ENCODE results near the gene RGPD8.
A peak's percentile ranks its signal among the peaks of the same experiment; 100 is the strongest.
"Not testable (repeated sequence)": the region's sequence is repeated elsewhere in the genome, so short reads cannot be mapped to it uniquely, and the experiment has no call there.

RGPD8 gene

DNA sequence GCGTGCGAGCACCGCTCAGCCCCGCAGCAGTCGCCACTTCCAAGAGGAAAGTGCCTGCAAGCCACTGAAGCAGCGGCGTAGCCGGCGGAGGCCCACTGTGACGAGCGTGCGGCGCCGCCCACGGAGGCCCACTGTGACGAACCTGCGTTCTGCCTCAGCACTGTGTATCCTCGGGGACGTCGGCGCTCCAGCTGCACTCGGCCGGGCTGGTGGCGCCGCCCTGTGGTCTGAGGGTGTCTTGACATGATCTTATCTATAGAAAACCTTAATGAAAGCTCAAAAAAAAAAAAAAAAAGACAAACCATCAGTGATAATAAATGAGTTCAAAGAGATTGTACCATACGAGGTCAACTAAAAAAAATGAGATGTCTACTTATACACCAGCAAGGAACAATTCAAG lies at the start of gene RGPD8:
RGPD8 (minus strand) TSS at position 166 of the 400 bp plus-strand sequence. CDS start 192 bp downstream, outside the sequence.
- peak; percentile 80 for DNase-seq (ENCODE audit: low read depth)

DNA sequence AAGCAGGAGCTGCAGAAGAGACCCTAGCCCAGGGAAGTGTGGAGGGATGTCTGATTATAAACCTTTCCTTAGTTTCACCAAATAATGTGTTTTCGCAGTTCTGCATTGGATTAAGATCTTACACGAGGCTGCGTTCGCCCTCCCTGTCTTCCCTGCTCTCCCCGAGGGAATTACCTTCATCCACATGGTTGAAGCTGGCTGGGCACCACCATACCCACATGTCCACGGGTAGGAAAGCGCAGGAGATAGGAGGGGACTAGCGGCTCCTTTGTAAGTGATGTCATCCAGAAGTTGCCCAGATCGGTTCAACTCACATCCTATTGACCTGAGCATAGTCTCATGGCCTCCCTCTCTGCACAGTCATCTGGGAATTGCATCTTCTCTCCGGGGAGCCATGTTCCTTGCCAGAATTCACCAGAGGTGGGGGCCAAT lies 49.6 kb upstream of the RGPD8 start:
- DNase-seq (ENCODE audit: low read depth), result no peak

DNA sequence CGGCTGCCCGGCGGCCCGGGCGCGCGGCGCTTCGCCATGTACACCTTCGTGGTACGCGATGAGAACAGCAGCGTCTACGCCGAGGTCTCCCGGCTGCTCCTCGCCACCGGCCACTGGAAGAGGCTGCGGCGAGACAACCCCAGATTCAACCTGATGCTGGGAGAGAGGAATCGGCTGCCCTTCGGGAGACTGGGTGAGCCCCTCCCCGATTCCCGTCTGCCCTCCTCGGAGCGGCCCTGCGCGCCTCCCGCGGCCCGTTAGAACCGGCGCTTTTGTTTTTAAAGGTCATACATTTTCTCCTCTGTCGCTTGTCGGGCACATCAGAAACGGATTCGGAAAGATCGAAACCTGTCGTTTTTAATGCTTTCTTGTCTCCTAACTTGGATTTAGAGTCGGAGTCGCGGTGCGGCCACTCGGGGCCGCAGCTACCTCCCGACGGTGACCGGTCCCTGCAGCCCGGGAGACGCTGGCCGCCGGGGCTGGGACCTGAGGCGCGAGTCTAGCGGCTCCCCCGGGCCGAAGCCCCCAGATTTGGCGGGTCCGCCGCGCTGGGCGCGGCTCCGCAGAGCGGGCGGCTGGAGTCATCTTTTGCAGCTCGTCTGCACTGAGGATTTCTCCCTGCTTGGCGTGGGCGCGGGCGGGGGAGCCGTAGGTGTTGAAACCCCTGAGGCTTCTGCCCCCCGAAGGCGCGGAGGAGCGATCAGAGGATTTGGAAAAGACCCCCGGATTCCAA lies 49.0 kb upstream of the RGPD8 start:
- DNase-seq (ENCODE audit: low read depth), result no peak

DNA sequence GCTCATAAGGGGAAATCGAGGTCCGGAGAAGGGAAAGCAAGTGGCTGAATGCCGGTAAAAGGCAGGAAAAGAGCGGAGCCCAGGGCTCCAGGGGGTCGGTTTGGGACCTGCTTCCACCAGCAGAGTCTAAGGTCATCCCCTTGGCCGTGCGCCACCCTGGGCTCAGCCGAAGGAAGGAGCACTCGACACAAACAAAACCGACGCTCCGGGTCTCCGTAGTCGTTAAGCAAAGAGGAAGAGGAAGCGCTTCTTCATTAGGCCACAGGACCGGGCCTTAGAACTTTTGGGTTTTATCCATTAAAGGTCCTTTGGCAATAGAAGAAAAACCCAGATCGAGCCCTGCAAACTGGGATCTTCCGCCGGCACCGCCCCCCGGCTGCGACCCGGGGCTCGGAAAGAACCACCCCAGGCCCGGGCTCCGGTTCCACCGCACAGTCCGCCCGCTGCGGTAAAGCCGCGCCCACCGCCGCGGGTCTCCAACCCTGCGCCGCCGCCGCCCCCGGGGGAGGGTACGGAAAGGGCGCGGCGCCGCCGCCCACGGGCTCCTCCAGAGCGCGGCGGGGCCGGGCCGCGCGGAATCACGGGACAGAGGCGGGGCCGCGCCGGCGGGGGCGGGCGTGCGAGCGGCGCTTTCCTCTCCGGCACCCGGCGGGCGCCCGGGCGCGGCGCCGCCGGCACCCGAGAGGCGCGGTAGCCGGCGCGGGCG lies 48.2 kb upstream of the RGPD8 start, which contains the start of gene TTL:
TTL (plus strand) TSS at position 629 of the 706 bp plus-strand sequence. CDS start 189 bp downstream, outside the sequence.
- DNase-seq (ENCODE audit: low read depth), result no peak

DNA sequence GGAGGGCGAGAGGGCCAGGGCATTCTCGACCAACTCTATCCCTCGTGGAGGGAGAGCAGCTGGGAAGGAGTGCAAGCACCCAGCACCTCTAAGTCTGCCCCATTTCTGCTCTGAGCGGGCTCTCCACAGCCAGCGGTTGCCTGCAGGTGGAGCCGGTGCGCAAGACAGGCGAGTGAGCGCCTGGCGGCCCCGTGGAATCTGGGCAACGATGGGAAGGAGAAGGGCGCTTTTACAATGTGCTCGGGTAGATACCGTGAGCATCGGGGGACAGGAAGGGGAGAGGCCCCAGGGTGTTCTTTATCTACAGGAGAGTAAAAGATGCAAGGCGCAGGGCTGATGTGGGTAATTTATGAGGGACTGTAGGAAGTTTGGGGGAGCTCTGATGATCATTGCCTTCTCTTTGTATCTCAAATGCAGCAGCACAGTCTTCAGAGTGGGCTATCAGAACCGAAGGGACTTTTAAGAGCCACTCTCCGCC lies 47.6 kb upstream of the RGPD8 start:
- peak; percentile 60 for DNase-seq (ENCODE audit: low read depth)

DNA sequence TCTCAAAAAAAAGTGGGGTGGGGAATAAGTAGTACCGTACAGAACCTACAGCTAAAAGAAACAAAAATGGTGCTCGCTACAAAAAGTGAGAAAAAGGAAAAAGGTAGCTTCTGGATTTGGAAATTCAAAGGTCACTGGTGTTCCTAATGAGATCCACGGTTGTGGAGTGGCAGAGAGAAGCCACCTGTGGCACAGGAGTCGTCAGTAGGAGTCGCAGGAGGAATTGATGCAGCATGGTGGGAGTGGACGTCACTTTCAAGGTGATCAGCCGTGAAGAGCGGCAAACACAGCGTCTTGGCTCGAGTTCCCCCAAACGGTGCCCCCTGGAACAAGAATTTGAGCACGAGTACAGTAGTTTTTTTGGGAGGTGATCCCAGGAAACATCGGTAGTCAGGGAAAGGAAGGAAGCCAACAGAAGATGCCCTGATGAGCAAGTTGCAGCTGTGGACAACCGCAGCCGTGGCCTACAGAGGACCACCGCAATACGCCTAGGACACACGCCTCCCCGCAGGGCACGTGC lies 47.1 kb upstream of the RGPD8 start:
- no peak for DNase-seq (ENCODE audit: low read depth)

DNA sequence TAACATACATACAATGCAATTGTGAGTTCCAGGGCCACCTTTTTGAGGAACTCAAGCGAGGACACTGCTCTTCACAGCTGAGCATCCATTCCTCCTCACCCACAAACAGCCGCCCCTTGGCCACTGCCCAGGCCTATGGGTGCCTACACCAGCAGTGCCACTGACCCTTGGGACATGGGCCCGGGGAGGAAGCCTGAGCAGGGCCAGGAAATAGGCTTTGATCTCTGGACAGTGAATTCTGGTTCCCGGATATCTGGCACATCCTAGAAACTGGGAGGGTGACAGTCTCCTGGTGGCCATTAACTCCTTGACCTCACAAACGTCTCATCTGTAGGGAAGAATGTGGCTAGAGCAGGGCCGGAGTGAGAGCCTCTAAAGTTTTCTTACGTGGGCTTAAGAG lies 43.0 kb upstream of the RGPD8 start:
- no peak for DNase-seq (ENCODE audit: low read depth)

DNA sequence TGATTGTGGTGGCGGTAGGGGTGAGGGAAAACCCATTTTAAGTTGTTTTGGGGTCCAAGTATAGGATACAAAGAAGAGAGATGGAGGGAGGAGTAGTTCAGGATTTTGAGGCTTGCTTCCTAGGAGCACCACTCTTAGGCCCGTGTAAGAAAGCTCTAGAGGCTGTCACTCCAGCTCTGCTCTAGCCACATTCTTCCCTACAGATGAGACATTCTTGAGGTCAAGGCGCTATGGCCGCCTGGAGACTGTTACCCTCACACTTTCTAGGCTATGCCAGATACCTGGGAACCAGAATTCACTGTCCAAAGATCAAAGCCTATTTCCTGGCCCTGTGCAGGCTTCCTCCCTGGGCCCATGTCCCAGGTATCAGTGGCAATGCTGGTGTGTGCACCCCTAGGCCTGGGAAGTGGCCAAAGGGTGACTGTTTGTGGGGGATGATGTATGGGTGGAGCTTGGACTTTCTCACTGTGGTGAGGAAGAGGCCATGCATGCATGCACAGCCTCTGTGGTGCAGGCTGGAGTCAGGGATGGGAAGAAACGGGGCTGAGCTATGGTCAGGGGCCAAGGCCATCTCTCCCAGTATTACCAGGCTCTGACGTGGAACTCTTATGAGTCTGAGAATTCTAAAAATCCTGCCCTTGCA lies 41.5 kb upstream of the RGPD8 start:
- DNase-seq (ENCODE audit: low read depth), result no peak

DNA sequence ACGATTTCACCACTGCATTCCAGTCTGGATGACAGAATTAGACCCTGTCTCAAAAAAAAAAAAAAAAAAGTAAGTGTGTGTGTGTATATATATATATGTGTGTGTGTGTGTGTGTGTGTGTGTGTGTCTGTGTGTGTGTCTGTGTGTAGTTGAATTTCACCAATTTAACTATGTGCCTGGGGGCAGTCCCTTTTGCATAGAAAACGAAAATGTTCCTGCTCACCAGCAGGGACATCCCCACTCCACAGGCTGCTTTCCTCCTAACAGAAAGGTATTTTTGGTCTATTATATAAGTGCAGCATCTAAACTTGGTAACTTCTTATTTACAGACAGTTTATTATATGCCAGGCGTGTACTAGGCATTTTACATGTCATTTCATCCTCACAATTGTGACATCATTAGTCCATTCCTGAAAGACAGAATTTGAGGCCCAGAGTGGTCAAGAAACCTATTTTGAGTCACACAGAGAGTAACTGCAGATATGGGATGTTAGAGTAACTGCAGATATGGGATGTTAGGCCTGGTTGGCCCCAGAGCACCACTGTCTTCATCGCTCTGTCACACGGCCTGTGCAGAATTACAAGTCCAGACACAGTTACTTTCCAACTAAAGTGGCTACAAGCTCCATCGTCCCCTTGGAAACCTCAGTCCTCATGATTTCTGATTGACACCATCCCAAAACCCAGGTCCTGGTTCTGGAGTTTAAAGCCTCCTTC lies 39.3 kb upstream of the RGPD8 start:
- no peak for DNase-seq (ENCODE audit: low read depth)

DNA sequence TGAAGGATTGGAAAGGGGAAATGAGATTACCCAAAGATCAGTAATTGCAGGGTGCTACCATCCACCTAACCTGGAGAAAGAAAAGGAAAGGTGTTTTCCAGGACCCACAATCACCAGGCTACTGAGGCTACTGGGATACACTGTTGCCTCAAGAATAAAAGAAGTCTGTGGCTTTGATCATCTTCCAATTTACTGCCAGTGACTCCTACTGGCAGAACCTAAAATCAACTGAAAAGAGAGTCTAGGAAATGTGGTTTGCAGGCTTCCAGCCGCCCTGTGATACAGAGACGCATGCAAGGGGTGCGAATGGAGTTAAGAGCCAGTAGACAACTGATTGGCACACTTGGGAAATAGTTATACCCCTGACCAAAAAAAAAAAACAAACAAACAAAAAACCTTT lies 31.9 kb upstream of the RGPD8 start:
- no peak for DNase-seq (ENCODE audit: low read depth)

DNA sequence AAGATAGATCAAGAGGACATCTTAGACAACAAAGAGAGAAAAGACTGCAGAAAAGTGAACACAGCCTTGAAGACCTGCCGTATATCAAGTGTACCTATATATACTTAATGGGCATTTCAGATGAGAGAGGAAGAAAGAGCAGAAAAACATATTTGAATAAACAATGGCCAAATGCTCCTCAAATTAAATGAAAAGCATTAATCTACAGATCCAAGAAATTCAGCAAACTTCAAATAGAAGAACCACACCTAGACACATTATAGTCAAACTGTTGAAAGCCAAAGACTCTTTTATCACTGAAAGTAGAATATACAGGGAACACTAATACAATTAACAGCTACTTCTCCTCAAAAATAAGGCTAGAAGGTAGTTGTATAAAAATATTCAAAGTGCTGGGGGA lies 29.8 kb upstream of the RGPD8 start:
- DNase-seq (ENCODE audit: low read depth), result no peak

DNA sequence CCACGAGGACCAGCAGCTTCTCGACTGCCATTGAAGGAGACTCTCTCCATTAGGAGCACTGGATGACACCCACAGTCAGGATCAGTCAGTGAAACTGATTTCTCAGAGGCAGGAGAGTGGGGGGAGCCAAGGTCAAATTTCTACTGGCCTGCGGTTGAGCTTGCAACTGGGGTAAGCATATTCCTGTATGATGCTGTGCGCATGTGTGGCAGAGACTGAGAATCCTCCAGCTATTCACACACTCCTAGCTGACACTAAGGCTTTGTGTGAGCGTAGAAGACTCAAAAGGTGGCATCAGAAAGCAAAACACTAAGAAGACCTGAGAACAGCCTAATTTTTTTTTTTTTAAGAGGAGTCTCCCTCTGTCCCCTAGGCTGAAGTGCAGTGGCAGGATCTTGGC lies 28.7 kb upstream of the RGPD8 start:
- DNase-seq (ENCODE audit: low read depth), result no peak

DNA sequence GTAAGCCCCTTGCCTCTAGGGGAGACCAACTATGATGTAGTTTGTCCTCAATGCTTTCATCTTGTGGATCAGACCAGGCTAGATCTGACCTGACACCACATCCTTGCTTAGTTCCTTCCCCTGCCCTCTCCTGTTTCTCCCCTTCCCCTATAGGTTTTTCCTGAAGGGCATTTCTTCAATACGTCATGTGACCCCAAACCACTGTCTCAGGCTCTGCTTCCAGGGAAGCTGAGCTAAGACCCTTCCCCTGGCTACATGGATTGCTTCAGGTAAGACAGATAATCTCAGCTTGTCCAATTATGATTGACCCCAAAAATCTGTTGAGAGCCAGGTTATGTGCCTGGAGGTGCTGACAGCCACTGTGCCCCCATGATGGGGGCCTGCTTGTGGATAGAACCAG lies 25.9 kb upstream of the RGPD8 start:
- no peak for DNase-seq (ENCODE audit: low read depth)

DNA sequence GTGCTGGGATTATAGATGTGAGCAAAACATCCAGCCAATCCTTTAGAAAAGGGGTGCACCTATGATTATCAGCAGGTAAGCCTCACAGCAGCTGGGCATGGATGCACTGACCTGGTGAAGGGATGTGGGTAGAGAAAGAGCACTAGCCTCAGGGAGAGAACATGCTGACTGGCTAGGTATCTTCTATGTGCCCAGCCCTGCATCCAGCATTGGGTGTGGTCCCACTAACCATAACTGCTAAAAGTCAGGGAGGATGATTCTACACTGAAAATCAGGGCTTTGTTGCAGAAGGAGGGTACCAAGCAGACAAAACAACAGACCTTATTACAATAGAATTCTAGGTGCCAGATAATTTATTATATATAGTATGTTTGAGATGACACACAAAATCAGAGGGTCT lies 21.1 kb upstream of the RGPD8 start:
- DNase-seq (ENCODE audit: low read depth), result no peak

DNA sequence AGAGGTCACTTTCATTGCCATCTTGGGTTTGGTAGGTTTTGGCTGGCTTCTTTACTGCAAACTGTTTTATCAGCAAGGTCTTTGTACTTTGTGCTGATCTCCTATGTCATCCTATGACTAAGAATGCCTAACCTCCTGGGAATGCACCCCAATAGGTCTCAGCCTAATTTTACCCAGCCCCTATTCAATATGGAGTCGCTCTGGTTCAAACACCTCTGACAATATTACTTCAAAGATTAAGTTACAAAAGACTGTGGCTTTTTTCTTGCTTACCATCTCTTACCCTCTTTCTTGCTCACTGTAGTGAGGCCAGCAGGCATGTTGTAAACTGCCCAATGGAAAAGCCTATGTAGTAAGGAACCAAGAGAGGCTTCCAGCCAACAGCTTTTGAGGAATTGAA lies 17.9 kb upstream of the RGPD8 start:
- DNase-seq (ENCODE audit: low read depth), result no peak

DNA sequence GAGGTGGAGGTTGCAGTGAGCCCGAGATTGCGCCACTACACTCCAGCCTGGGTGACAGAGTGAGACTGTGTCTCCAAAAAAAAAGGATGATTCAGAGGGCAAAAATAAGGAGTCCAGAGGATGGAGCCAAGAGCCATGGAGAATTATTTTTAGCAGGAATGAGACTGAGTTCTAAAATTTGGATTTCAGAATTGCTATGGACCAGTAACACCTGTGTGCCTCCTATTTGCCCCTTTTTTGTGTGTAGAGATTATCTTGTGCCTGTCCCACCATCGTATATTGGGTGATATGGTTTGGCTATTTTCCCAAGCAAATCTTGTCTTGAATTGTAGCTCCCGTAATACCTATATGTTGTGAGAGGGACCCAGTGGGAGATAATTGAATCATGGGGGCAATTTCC lies 16.4 kb upstream of the RGPD8 start:
- no peak for DNase-seq (ENCODE audit: low read depth)

DNA sequence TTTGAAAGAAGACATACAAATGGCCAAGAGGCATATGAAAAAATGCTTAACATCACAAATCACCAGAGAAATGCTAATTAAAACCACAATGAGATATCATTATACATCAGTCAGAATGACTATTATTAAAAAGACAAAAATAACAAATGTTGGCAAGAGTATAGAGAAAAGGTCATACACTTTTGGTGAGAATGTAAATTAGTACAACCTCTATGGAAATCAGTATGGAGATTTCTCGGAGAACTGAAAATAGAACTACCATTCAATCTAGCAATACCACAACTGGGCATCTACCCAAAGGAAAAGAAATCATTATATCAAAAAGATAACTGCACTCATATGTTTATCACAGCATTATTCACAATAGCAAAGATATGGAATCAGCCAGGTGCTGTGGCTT lies 10.8 kb upstream of the RGPD8 start:
- not testable (repeated sequence) for DNase-seq (ENCODE audit: low read depth)

DNA sequence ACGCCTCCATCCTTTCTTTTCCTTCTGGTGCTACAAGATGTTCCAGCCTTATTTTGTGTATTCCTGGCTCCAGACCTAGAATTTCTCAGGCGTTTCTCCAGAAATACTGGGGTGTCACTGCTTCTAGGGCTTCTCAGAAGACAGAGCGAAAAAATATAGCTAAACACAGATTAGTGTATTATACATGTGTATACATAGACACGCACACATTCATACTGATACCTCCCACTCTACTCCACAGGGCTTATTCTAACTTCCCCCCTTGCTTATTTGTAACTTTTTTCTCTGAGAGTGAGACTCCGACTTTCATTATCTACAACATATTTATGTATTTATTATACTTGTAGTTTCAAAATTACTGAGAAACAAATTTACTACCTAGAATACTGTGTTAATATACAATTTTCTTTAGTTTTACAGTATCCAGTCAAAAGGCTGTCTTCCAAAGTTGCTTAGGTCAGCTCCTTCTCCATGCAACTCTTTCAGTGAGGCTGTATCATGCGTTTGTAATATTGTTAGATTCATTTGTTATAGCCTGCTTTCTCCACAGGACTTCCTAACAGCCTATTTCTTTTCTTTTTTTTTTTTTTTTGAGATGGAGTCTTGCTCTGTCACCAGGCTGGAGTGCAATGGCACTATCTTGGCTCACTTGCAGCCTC lies 5.3 kb upstream of the RGPD8 start:
- DNase-seq (ENCODE audit: low read depth), result not testable (repeated sequence)

DNA sequence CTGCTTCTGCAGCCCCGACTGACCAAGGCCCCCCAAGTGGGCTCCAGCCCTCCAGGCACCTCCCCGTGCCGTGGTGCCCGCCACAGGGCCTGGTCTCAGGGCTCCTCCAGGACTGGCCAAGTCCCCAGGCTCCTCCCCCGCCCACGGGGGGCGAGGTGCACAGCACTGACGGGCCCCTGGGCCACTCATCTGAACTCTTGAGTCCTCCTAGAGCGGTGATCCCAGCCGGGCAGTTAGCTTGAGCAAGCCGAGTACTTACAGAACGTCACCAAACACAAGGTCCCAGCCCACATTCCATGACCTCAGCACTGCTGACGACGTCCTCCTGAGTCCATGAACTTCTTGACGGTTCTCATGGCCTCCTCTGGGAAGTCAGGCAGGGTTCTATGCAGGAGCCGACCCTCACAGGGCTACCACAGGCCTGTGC lies 4.0 kb upstream of the RGPD8 start:
- not testable (repeated sequence) for DNase-seq (ENCODE audit: low read depth)

DNA sequence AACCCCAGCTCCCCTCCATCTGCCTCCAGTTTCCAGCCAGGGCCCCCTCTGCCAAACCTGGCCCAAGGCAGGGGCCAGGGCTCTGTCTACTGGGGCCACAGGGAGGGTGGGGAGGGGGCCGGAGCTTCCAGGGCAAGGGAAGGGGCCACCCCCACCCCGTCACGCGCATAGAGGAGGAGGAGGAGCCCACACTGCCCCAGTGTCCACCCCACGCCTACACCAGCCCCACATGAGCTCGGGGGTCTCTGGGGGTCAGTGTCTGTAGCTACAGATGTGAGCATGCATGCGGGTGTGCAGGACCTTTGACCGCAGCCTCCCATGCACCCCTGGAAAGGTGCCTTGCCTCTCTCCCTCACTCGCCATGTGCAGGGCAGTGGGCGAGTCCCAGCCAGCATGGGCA lies 3.5 kb upstream of the RGPD8 start:
- not testable (repeated sequence) for DNase-seq (ENCODE audit: low read depth)

DNA sequence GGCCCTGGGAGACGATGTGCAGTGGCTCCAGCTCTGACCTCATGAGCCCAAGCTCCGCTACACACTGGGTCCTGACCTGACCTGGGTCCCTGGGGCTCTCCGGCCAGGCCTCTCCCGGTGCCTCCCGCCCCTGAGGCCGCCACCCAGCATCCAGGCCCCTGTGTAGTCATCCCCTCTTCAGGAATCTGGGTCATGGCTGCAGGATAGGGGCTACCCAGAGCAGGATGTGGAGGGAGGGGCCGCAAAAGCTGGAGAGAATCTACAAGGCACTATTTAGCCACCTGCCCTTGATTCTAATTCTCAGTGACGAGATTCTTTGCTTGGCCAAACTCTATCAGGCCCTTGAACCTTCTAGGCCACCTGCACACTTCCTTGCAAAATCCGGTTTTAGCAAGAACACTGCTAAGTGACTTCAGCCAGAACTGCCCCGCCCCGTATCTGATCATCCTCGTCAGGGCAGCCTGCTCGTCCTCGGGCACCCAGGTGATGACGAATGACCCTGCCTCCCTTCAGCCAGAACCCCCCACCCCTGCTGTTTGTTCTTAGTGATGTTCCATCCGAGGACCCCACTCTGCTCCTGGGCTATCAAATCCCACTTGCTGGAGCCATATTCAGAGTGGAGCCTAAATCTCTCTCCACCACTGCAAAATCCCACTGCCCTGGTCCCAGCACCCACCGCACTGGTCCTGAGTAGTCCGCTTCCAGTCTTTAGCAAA lies 2.4 kb upstream of the RGPD8 start:
- not testable (repeated sequence) for DNase-seq (ENCODE audit: low read depth)

Data from fibroblast of the conjunctiva (primary cell).